HepG2 (cell line): ENCODE data around the gene CABP4. TPM values are rescaled to one million over a fixed set of nuclear protein-coding genes. Genes with fewer than 3 reads are reported as not detected.

ENCODE experiments used
- ATAC-seq: fragments of 200-7000 bp; cut with Tn5 transposase; 3 replicates; pipeline ENCODE4 v1.9.1; 2020; ENCODE audit warnings: mild to moderate bottlenecking, moderate library complexity
- BruUV-seq: library from RNA; stranded (reverse); fragments of 400-500 nt; replicated peaks from 2 replicates; lab custom pipeline; 2021; lab: Mats Ljungman, UMichigan
- CTCF ChIA-PET: fragments of 300-600 bp; formaldehyde crosslinking; extraction: SDS; loops from one replicate; lab custom pipeline; 2021; ENCODE audit warnings: low total read pairs, inconsistent platforms, low intra/inter-chr PET ratio; lab: Yijun Ruan, JAX
- POLR2A ChIA-PET: fragments of 350-600 bp; sonication (Branson Sonifier 250); formaldehyde crosslinking; loops from one replicate; lab custom pipeline; 2020; ENCODE audit warnings: antibody characterized with exemption, inconsistent platforms; lab: Yijun Ruan, JAX
- DNase-seq: peaks from one replicate; pipeline ENCODE4 v3.0.0-alpha.2; 2015; ENCODE audit warnings: low spot score
- FAIRE-seq: peaks from 3 replicates; lab custom pipeline; 2011; peaks lifted over from hg19 to GRCh38; lab: Jason Lieb, UNC
- H2AFZ ChIP-seq: one replicate; pipeline ENCODE4 v1.6.1; 2011; ENCODE audit warnings: low read length, inconsistent platforms
- H3K27ac ChIP-seq: fragments of 300-600 bp; 3 replicates; pipeline ENCODE4 v1.8.0; 2011; ENCODE audit warnings: mixed run types, mild to moderate bottlenecking, mixed read lengths, low read length, inconsistent platforms; ENCODE audit not compliant: insufficient read depth; ENCODE audit errors: extremely low read length
- H3K27me3 ChIP-seq, 2 experiments: fragments of 200-600 bp in 1 of 2; 2 replicates in 1 of 2; 3 replicates in 1 of 2; pipeline versions ENCODE4 v1.6.0 to v1.8.0; 2011; ENCODE audit warnings: low read length in 2 of 2, mild to moderate bottlenecking in 2 of 2, moderate library complexity in 2 of 2, inconsistent platforms in 1 of 2; ENCODE audit not compliant: insufficient read depth in 2 of 2, control insufficient read depth in 1 of 2
- H3K36me3 ChIP-seq, 2 experiments: fragments of 200-600 bp in 1 of 2; replicated peaks in 1 of 2; 2 replicates in 1 of 2; 3 replicates in 1 of 2; pipeline versions ENCODE4 v1.5.1 to v1.8.0; 2011; ENCODE audit warnings: low read length in 2 of 2, inconsistent platforms in 1 of 2; ENCODE audit not compliant: insufficient read depth in 2 of 2, control insufficient read depth in 1 of 2
- H3K4me1 ChIP-seq: 2 replicates; pipeline ENCODE4 v1.5.1; 2012; ENCODE audit warnings: low read length, inconsistent platforms; ENCODE audit not compliant: insufficient read depth
- H3K4me2 ChIP-seq: 2 replicates; pipeline ENCODE4 v1.6.0; 2011; ENCODE audit warnings: low read depth, low read length, inconsistent platforms
- H3K4me3 ChIP-seq, 3 experiments: fragments of 200-600 bp in 1 of 3; sonication (generic), shearing (Covaris generic) in 1 of 3; replicated peaks in 1 of 3; 2 replicates each; pipeline ENCODE4 v1.5.1; 2011 to 2016; ENCODE audit warnings: low read length in 3 of 3, inconsistent platforms in 2 of 3, low read depth in 2 of 3, mild to moderate bottlenecking in 2 of 3, control low read depth in 1 of 3, mixed read lengths in 1 of 3; ENCODE audit not compliant: insufficient read depth in 1 of 3
- H3K79me2 ChIP-seq: one replicate; pipeline ENCODE4 v1.6.1; 2011; ENCODE audit warnings: low read length, inconsistent platforms; ENCODE audit not compliant: insufficient read depth
- H3K9ac ChIP-seq: 2 replicates; pipeline ENCODE4 v1.6.0; 2011; ENCODE audit warnings: mild to moderate bottlenecking, low read depth, low read length, inconsistent platforms; ENCODE audit not compliant: insufficient read depth
- H3K9me3 ChIP-seq: 2 replicates; pipeline ENCODE4 v1.5.1; 2012; ENCODE audit warnings: mild to moderate bottlenecking, low read length
- H4K20me1 ChIP-seq: 2 replicates; pipeline ENCODE4 v1.6.0; 2011; ENCODE audit warnings: inconsistent platforms, mild to moderate bottlenecking, low read length, moderate library complexity; ENCODE audit not compliant: insufficient read depth
- RBFOX2 ChIP-seq: fragments of 200-400 bp; formaldehyde crosslinking; IDR thresholded peaks from 2 replicates; pipeline ENCODE4 v1.6.1; 2017; ENCODE audit warnings: low read depth, mild to moderate bottlenecking, low read length
- ZNF3 ChIP-seq: IDR thresholded peaks from 2 replicates; pipeline ENCODE4 v1.7.0; 2017; ENCODE audit warnings: inconsistent platforms
- ZNF430 ChIP-seq: sonication (generic); formaldehyde crosslinking; IDR thresholded peaks from 2 replicates; pipeline ENCODE4 v1.9.0; 2021; ENCODE audit warnings: mild to moderate bottlenecking, missing genetic modification reagents
- WGBS: methylation state at CpG from one replicate; pipeline ENCODE4 v1.1.6; 2017; ENCODE audit warnings: low lambda C conversion rate; 5-methylcytosine and 5-hydroxymethylcytosine counted together
- in situ Hi-C: cut with HindIII; loops from 2 replicates; pipeline ENCODE4 v1.10.0; 2017; ENCODE audit warnings: low pct_unique_long_range_greater_than_20kb; ENCODE audit not compliant: extremely low pct_ligation_motif_present
- intact Hi-C: fragments of 100-400 bp; cut with micrococcal nuclease; formaldehyde crosslinking; loops from one replicate; pipeline ENCODE4 v1.10.0; 2022; ENCODE audit not compliant: unreplicated experiment
- polyA plus RNA-seq, 8 experiments: library from polyadenylated mRNA; depleted of rRNA in 3 of 8; stranded (reverse) in 7 of 8; unstranded in 1 of 8; fragments of >200 nt; fragmentation: Illumina TruSeq in 4 of 8; extraction: Trizol in 4 of 8; gene quantifications; 2 replicates each; pipeline versions ENCODE4 v1.2.1 to v1.2.3, GENCODE V29; 2011 to 2016; ENCODE audit warnings: low read depth in 4 of 8, missing spikeins in 1 of 8, mixed read lengths in 1 of 8; ENCODE audit not compliant: insufficient read depth in 1 of 8
- total RNA-seq, 5 experiments: library from RNA; depleted of rRNA; stranded (reverse); fragments of >200 nt; fragmentation: Illumina TruSeq; extraction: Trizol; gene quantifications; 2 replicates each; pipeline ENCODE4 v1.2.3, GENCODE V29; 2016; ENCODE audit warnings: low read depth in 1 of 5

CABP4 gene
- total and polyA plus RNA-seq, 2 of the 13 experiments (the other 11 are each of a cell fraction or from before 2014, with no cell fraction given), result not detected

DNA sequence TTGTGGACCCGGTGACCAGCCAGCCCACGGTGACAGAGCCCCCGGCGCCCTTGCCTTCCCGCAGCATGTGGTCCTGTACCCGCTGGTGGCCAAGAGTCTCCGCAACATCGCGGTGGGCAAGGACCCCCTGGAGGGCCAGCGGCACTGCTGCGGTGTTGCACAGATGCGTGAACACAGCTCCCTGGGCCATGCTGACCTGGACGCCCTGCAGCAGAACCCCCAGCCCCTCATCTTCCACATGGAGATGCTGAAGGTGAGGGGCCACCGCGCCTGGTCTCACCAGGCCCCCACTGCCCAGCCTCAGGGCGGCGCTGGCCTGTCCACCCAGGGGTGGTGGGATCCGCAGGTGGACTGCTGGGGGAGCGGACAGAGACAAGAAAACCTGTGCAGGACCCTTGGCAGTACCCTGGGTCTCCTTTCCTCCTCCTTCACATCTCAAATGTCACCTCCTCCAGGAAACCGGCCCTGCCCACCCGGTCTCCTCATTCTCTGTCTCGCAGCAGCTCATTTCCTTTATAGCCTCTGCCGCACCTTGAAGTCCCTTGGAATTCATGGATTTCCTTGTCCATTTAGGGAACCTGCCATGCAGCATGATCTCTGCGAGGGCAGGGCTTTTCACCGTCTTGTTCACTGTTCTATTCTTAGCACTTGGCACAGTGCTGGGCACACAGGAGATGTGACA, 34.2 kb downstream of the CABP4 start:
- H3K36me3 ChIP-seq, result peaks cover 5 to 25% of the 10 kb centered on the region in 2 experiments; a peak in 4 of 5 replicates
- H3K79me2 ChIP-seq, result no peaks in the 10 kb centered on the region
- no peak overlapping the region for H3K4me2 ChIP-seq
- H3K9me3 ChIP-seq, result no peaks in the 10 kb centered on the region
- DNase-seq, result no peak
- in situ Hi-C loops (no loop called here), intact Hi-C loops (no loop called here)
- ATAC-seq, result no peak
- H3K4me3 ChIP-seq, result no peak overlapping the region
- H3K9ac ChIP-seq, result no peak overlapping the region
- POLR2A ChIA-PET, result no interaction called here
- TF ChIP-seq RBFOX2 (0 out of 2 replicates have a peak, but pooled peaks have one; percentile 22), ZNF3 (CRISPR knock-in tag) (no peak)
- TF ChIP-seq, all 625 proteins: peak for 1
- no TSS peak for BruUV-seq
- no peaks in the 10 kb centered on the region for H3K27me3 ChIP-seq
- 93% methylated on average over 6 of the region's 25 CpGs for WGBS
- no peak overlapping the region for H2AFZ ChIP-seq
- no peak for FAIRE-seq
- no peak overlapping the region for H3K27ac ChIP-seq
- peaks cover 9% of the 10 kb centered on the region for H3K4me1 ChIP-seq
- CTCF ChIA-PET, result no interaction called here
- no peaks in the 10 kb centered on the region for H4K20me1 ChIP-seq

DNA sequence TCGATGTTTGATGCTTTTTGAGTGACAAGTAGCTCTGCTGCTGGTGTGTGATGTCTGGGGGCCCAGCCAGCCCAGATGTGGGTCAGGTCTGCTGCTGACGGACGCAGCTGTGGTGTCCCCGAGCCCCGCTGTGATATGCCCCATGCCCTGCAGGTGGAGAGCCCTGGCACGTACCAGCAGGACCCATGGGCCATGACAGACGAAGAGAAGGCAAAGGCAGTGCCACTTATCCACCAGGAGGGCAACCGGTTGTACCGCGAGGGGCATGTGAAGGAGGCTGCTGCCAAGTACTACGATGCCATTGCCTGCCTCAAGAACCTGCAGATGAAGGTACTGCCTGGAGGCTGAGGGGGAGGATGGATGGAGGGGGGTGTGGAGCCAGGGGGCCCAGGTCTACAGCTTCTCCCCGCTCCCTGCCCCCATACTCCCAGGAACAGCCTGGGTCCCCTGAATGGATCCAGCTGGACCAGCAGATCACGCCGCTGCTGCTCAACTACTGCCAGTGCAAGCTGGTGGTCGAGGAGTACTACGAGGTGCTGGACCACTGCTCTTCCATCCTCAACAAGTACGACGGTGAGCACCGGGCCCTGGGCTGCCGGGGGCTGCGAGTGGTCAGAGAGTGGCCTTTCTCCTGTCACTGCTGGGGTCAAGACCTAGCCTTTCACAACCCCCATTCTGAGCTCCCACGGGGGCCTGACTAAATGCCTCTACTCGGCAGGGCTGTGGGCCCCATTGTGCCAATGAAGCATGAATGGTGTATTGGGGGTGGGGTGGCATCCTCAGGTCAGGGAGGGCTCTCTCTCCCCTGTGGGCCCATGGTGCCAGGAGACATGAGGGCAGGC, 35.0 kb downstream of the CABP4 start:
- Histone ChIP-seq H3K9me3 (no peaks in the 10 kb centered on the region), H3K79me2 (no peaks in the 10 kb centered on the region), H3K27ac (no peak overlapping the region), H3K4me1 (peaks cover 2% of the 10 kb centered on the region), H3K9ac (no peak overlapping the region), H4K20me1 (no peaks in the 10 kb centered on the region), H3K4me3 (no peak overlapping the region), H2AFZ (no peak overlapping the region), H3K4me2 (no peak overlapping the region), H3K27me3 (no peaks in the 10 kb centered on the region), H3K36me3 (peaks cover 5 to 25% of the 10 kb centered on the region in 2 experiments; a peak in 4 of 5 replicates)
- ChIA-PET CTCF (no interaction called here), POLR2A (interaction anchor here (1.3 kb wide), 1 partner anchor 15 kb away, joined by 4 read pairs; the partner anchor contains the start of gene PITPNM1)
- intact Hi-C loops, result no loop called here
- BruUV-seq, result TSS peak; percentile 64
- ATAC-seq, result no peak
- DNase-seq, result no peak
- WGBS, result 96% methylated on average over 18 of the region's 23 CpGs
- in situ Hi-C loops, result no loop called here
- FAIRE-seq, result no peak
- TF ChIP-seq ZNF430 (CRISPR knock-in tag) (no peak), RBFOX2 (0 out of 2 replicates have a peak, but pooled peaks have one; percentile 10)
